Testis (tissue), 3 donors: ENCODE data around the gene PRR3. TPM values are rescaled to one million over a fixed set of nuclear protein-coding genes. Genes with fewer than 3 reads are reported as not detected.

Experiments
- DNase-seq: peaks from one replicate; pipeline ENCODE4 v3.0.0-alpha.2; 2019
- H3K27ac ChIP-seq, 2 donors: fragments of 200-600 bp; sonication (generic); one replicate each; pipeline ENCODE4 v1.5.1; 2019
- H3K27me3 ChIP-seq: fragments of 200-600 bp; sonication (generic); one replicate; pipeline ENCODE4 v1.5.1; 2019
- H3K36me3 ChIP-seq: fragments of 200-600 bp; sonication (generic); one replicate; pipeline ENCODE4 v1.5.1; 2017; ENCODE audit warnings: low read depth; ENCODE audit errors: missing control alignments
- H3K4me1 ChIP-seq: fragments of 200-600 bp; sonication (generic); one replicate; pipeline ENCODE4 v1.5.1; 2019
- H3K4me3 ChIP-seq, 2 donors: fragments of 200-600 bp; sonication (generic); one replicate each; pipeline ENCODE4 v1.5.1; 2017 to 2019
- H3K9me3 ChIP-seq: fragments of 200-600 bp; sonication (generic); one replicate; pipeline ENCODE4 v1.5.1; 2017
- POLR2A ChIP-seq: fragments of 450-650 bp; IDR thresholded peaks from one replicate; pipeline ENCODE4 v1.6.1; 2017; ENCODE audit warnings: antibody characterized with exemption, mild to moderate bottlenecking, moderate library complexity
- WGBS, 2 donors: methylation state at CpG; one replicate each; pipeline ENCODE4 v1.1.5; 2018; 5-methylcytosine and 5-hydroxymethylcytosine counted together
- intact Hi-C: fragments of 100-400 bp; cut with DNase I; formaldehyde crosslinking; loops from one replicate; pipeline ENCODE4 v1.15.1; 2023; ENCODE audit warnings: low total_unique reads
- polyA plus RNA-seq: library from polyadenylated mRNA; stranded (reverse); fragments of 350-450 nt; fragmentation: Illumina TruSeq; extraction: RNeasy Lipid Tissue Mini Kit (QIAGEN cat#74804); gene quantifications from one replicate; pipeline ENCODE4 v1.2.3, GENCODE V29; 2014; ENCODE audit warnings: low read depth, low replicate concordance; ENCODE audit not compliant: insufficient read depth
- total RNA-seq, 2 donors: library from RNA; depleted of rRNA; stranded (reverse); fragments of >200 nt; gene quantifications; one replicate each; pipeline ENCODE4 v1.2.3, GENCODE V29; 2016
- TF ChIP-seq, protein P1 (sequence below), 3 experiments: fragments of 450-650 bp in 2 of 3; fragments of 200-600 bp in 1 of 3; sonication (generic) in 1 of 3; IDR thresholded peaks; one replicate each; pipeline ENCODE4 v1.5.1; 2016 to 2019; ENCODE audit warnings: antibody characterized with exemption in 3 of 3, mild to moderate bottlenecking in 2 of 3, moderate library complexity in 1 of 3

PRR3 gene
- total and polyA plus RNA-seq, 3 donors from 2014 or later = 11.0 to 22.9 (median 11.2) TPM

DNA sequence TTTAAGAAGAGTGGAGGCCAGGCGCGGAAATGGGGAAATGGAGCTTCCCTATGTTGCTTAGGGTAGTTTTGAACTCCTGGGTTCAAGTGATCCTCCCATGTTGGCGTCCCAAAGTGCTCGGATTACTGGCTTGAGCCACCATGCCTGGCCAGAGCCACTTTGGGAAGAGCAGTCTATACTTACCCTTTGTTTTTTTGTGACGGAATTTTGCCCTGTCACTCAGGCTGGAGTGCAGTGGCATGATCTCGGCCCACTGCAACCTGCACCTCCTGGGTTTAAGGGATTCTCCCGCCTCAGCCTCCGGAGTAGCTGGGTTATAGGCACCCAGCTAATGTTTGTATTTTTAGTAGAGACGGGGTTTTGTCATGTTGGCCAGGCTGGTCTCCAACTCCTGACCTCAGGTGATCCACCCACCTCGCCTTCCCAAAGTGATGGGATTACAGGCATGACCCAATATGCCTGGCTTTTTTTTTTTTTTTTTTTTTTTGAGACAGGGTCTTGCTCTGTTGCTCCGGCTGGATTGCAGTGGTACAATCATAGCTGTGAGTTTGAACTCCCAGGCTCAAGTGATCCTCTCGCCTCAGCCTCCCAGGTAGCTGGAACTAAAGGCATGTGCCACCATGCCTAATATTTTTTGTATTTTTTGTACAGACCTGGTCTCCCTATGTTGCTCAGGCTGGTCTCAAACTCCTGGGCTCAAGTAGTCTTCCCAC, 42.0 kb downstream of the PRR3 start:
- Histone ChIP-seq H3K4me1 (no peaks in the 10 kb centered on the region), H3K4me3 (no peak overlapping the region), H3K9me3 (no peaks in the 10 kb centered on the region), H3K27ac (no peak overlapping the region), H3K27me3 (no peaks in the 10 kb centered on the region), H3K36me3 (no peaks in the 10 kb centered on the region)
- DNase-seq = no peak
- TF ChIP-seq POLR2A = no peak
- TF ChIP-seq, protein P1, sequence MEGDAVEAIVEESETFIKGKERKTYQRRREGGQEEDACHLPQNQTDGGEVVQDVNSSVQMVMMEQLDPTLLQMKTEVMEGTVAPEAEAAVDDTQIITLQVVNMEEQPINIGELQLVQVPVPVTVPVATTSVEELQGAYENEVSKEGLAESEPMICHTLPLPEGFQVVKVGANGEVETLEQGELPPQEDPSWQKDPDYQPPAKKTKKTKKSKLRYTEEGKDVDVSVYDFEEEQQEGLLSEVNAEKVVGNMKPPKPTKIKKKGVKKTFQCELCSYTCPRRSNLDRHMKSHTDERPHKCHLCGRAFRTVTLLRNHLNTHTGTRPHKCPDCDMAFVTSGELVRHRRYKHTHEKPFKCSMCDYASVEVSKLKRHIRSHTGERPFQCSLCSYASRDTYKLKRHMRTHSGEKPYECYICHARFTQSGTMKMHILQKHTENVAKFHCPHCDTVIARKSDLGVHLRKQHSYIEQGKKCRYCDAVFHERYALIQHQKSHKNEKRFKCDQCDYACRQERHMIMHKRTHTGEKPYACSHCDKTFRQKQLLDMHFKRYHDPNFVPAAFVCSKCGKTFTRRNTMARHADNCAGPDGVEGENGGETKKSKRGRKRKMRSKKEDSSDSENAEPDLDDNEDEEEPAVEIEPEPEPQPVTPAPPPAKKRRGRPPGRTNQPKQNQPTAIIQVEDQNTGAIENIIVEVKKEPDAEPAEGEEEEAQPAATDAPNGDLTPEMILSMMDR (IDR thresholded peaks at IDR 0.05) = no peak
- WGBS, 2 donors = 68 to 82% methylated on average over 12 of the region's 12 CpGs
- intact Hi-C loops = no loop called here

DNA sequence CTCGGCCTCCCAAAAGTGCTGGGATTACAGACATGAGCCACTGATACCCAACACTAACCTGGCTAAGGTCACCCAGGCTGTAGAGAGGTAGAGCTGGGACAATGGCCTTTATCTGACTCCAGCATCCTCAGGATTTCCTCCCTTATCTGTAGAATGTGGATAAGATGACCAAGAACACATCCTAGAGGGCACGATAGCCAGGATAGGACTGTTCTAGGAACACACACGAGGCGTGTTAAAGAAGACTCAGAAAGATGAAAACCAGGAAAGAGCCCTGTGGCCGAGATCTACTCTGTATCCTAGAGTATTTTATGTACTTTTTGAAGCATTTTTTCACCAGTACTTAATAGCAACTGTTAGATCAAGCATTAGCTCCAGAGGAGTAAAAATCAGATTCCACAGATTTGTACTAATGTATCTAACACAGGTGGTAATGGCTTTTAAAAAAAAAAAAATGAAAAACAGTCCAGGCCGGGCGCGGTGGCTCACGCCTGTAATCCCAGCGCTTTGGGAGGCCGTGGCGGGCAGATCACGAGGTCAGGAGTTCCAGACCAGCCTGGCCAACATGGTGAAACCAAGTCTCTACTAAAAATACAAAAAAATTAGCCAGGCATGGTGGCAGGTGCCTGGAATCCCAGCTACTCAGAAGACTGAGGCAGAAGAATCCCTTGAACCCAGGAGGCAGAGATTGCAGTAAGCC, 42.7 kb downstream of the PRR3 start:
- Histone ChIP-seq H3K36me3 (no peaks in the 10 kb centered on the region), H3K27ac (no peak overlapping the region), H3K9me3 (no peaks in the 10 kb centered on the region), H3K4me1 (no peaks in the 10 kb centered on the region), H3K4me3 (no peak overlapping the region), H3K27me3 (no peaks in the 10 kb centered on the region)
- TF ChIP-seq, protein P1 (IDR thresholded peaks at IDR 0.05) = no peak
- TF ChIP-seq POLR2A = no peak
- intact Hi-C loops = loop anchor here (10.0 kb wide), 1 partner anchor 115 kb away; the partner anchor contains the start of gene HLA-E
- DNase-seq = no peak
- 75 to 82% methylated on average over 13 of the region's 13 CpGs for WGBS, 2 donors

DNA sequence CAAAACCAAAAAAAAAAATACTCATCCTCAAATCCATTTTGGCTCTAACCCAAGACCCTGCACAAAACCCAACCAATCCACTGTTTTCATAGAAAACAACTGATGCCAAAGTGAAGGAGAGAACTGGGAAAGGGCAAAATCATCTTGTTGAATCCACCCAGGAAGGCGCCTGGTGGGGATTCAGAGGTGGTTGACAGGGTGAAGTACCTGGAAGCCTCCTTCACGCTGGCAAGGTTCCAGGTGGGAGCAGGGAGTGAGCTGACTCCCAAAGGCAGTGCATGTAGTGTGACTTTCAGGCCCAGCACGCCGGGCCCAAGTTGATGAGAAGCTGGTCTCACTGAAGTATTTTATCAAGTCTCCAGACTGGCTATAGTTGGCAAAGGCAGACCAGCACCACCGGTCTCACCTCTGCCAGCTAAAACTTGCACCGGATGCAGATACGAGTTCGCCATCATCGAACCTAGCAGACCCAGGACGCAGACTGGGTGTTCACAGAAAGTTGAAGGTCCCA, 43.4 kb downstream of the PRR3 start:
- Histone ChIP-seq H3K4me1 (no peaks in the 10 kb centered on the region), H3K9me3 (no peaks in the 10 kb centered on the region), H3K4me3 (no peak overlapping the region), H3K27ac (no peak overlapping the region), H3K36me3 (no peaks in the 10 kb centered on the region), H3K27me3 (no peaks in the 10 kb centered on the region)
- intact Hi-C loops = loop anchor here (10.0 kb wide), 1 partner anchor 116 kb away; the partner anchor contains the start of gene HLA-E
- DNase-seq = no peak
- TF ChIP-seq, protein P1 (IDR thresholded peaks at IDR 0.05) = no peak
- no peak for TF ChIP-seq POLR2A
- WGBS, 2 donors = 77 to 78% methylated on average over 10 of the region's 10 CpGs

DNA sequence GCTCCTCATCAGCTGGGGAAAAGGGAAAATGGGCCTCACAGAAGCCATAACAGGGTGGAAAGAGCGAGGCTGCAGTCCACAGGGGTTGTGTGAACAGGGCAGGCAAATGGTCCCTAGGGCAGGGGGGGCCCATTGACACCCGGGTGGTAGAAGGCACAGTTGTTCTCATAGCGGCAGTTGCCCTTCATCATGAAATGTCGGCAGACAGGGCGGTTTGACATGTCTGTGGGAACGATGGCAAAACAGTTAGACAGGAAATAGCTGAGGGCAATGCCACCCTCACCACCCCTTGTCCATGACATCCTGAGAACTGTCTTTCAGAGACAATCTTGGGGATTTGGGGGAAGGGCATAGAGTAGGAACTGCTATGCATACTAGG, 44.3 kb downstream of the PRR3 start:
- intact Hi-C loops = loop anchor here (10.0 kb wide), 1 partner anchor 117 kb away; the partner anchor contains the start of gene HLA-E
- TF ChIP-seq, protein P1 (IDR thresholded peaks at IDR 0.05) = no peak
- no peak for TF ChIP-seq POLR2A
- H3K27me3 ChIP-seq = no peaks in the 10 kb centered on the region
- H3K27ac ChIP-seq = no peak overlapping the region
- DNase-seq = no peak
- H3K9me3 ChIP-seq = no peaks in the 10 kb centered on the region
- no peak overlapping the region for H3K4me3 ChIP-seq
- no peaks in the 10 kb centered on the region for H3K36me3 ChIP-seq
- WGBS, 2 donors = 67 to 74% methylated on average over 6 of the region's 6 CpGs
- no peaks in the 10 kb centered on the region for H3K4me1 ChIP-seq
